HepG2 (cell line): ENCODE data around the gene NLRP5. TPM values are rescaled to one million over a fixed set of nuclear protein-coding genes. Genes with fewer than 3 reads are reported as not detected.

ENCODE experiments used
- ATAC-seq: fragments of 200-7000 bp; cut with Tn5 transposase; 3 replicates; pipeline ENCODE4 v1.9.1; 2020; ENCODE audit warnings: mild to moderate bottlenecking, moderate library complexity
- BruUV-seq: library from RNA; stranded (reverse); fragments of 400-500 nt; replicated peaks from 2 replicates; lab custom pipeline; 2021; lab: Mats Ljungman, UMichigan
- CTCF ChIA-PET: fragments of 300-600 bp; formaldehyde crosslinking; extraction: SDS; loops from one replicate; lab custom pipeline; 2021; ENCODE audit warnings: low total read pairs, inconsistent platforms, low intra/inter-chr PET ratio; lab: Yijun Ruan, JAX
- POLR2A ChIA-PET: fragments of 350-600 bp; sonication (Branson Sonifier 250); formaldehyde crosslinking; loops from one replicate; lab custom pipeline; 2020; ENCODE audit warnings: antibody characterized with exemption, inconsistent platforms; lab: Yijun Ruan, JAX
- DNase-seq: peaks from one replicate; pipeline ENCODE4 v3.0.0-alpha.2; 2015; ENCODE audit warnings: low spot score
- FAIRE-seq: peaks from 3 replicates; lab custom pipeline; 2011; peaks lifted over from hg19 to GRCh38; lab: Jason Lieb, UNC
- H2AFZ ChIP-seq: one replicate; pipeline ENCODE4 v1.6.1; 2011; ENCODE audit warnings: low read length, inconsistent platforms
- H3K27ac ChIP-seq: fragments of 300-600 bp; 3 replicates; pipeline ENCODE4 v1.8.0; 2011; ENCODE audit warnings: mixed run types, mild to moderate bottlenecking, mixed read lengths, low read length, inconsistent platforms; ENCODE audit not compliant: insufficient read depth; ENCODE audit errors: extremely low read length
- H3K27me3 ChIP-seq, 2 experiments: fragments of 200-600 bp in 1 of 2; 2 replicates in 1 of 2; 3 replicates in 1 of 2; pipeline versions ENCODE4 v1.6.0 to v1.8.0; 2011; ENCODE audit warnings: low read length in 2 of 2, mild to moderate bottlenecking in 2 of 2, moderate library complexity in 2 of 2, inconsistent platforms in 1 of 2; ENCODE audit not compliant: insufficient read depth in 2 of 2, control insufficient read depth in 1 of 2
- H3K36me3 ChIP-seq, 2 experiments: fragments of 200-600 bp in 1 of 2; replicated peaks in 1 of 2; 2 replicates in 1 of 2; 3 replicates in 1 of 2; pipeline versions ENCODE4 v1.5.1 to v1.8.0; 2011; ENCODE audit warnings: low read length in 2 of 2, inconsistent platforms in 1 of 2; ENCODE audit not compliant: insufficient read depth in 2 of 2, control insufficient read depth in 1 of 2
- H3K4me1 ChIP-seq: 2 replicates; pipeline ENCODE4 v1.5.1; 2012; ENCODE audit warnings: low read length, inconsistent platforms; ENCODE audit not compliant: insufficient read depth
- H3K4me2 ChIP-seq: 2 replicates; pipeline ENCODE4 v1.6.0; 2011; ENCODE audit warnings: low read depth, low read length, inconsistent platforms
- H3K4me3 ChIP-seq, 3 experiments: fragments of 200-600 bp in 1 of 3; sonication (generic), shearing (Covaris generic) in 1 of 3; replicated peaks in 1 of 3; 2 replicates each; pipeline ENCODE4 v1.5.1; 2011 to 2016; ENCODE audit warnings: low read length in 3 of 3, inconsistent platforms in 2 of 3, low read depth in 2 of 3, mild to moderate bottlenecking in 2 of 3, control low read depth in 1 of 3, mixed read lengths in 1 of 3; ENCODE audit not compliant: insufficient read depth in 1 of 3
- H3K79me2 ChIP-seq: one replicate; pipeline ENCODE4 v1.6.1; 2011; ENCODE audit warnings: low read length, inconsistent platforms; ENCODE audit not compliant: insufficient read depth
- H3K9ac ChIP-seq: 2 replicates; pipeline ENCODE4 v1.6.0; 2011; ENCODE audit warnings: mild to moderate bottlenecking, low read depth, low read length, inconsistent platforms; ENCODE audit not compliant: insufficient read depth
- H3K9me3 ChIP-seq: 2 replicates; pipeline ENCODE4 v1.5.1; 2012; ENCODE audit warnings: mild to moderate bottlenecking, low read length
- H4K20me1 ChIP-seq: 2 replicates; pipeline ENCODE4 v1.6.0; 2011; ENCODE audit warnings: inconsistent platforms, mild to moderate bottlenecking, low read length, moderate library complexity; ENCODE audit not compliant: insufficient read depth
- AGO2 ChIP-seq: fragments of 200-400 bp; formaldehyde crosslinking; optimal IDR thresholded peaks from 2 replicates; pipeline ENCODE3; 2017; ENCODE audit warnings: mild to moderate bottlenecking, low read depth, low read length, moderate library complexity
- AKAP8 ChIP-seq: sonication (generic); formaldehyde crosslinking; IDR thresholded peaks from 2 replicates; pipeline ENCODE4 v1.5.1; 2020; ENCODE audit warnings: mild to moderate bottlenecking, missing genetic modification reagents
- HDAC2 ChIP-seq: sonication (generic); formaldehyde crosslinking; IDR thresholded peaks from 2 replicates; pipeline ENCODE4 v1.4.0; 2020; ENCODE audit warnings: missing genetic modification reagents
- KDM3A ChIP-seq: IDR thresholded peaks from 2 replicates; pipeline ENCODE4 v1.6.1; 2018; ENCODE audit warnings: low read depth, missing compliant biosample characterization
- MXD3 ChIP-seq: IDR thresholded peaks from 2 replicates; pipeline ENCODE4 v1.6.1; 2016; ENCODE audit warnings: mild to moderate bottlenecking, missing biosample characterization, missing genetic modification reagents
- WGBS: methylation state at CpG from one replicate; pipeline ENCODE4 v1.1.6; 2017; ENCODE audit warnings: low lambda C conversion rate; 5-methylcytosine and 5-hydroxymethylcytosine counted together
- in situ Hi-C: cut with HindIII; loops from 2 replicates; pipeline ENCODE4 v1.10.0; 2017; ENCODE audit warnings: low pct_unique_long_range_greater_than_20kb; ENCODE audit not compliant: extremely low pct_ligation_motif_present
- intact Hi-C: fragments of 100-400 bp; cut with micrococcal nuclease; formaldehyde crosslinking; loops from one replicate; pipeline ENCODE4 v1.10.0; 2022; ENCODE audit not compliant: unreplicated experiment
- polyA plus RNA-seq, 8 experiments: library from polyadenylated mRNA; depleted of rRNA in 3 of 8; stranded (reverse) in 7 of 8; unstranded in 1 of 8; fragments of >200 nt; fragmentation: Illumina TruSeq in 4 of 8; extraction: Trizol in 4 of 8; gene quantifications; 2 replicates each; pipeline versions ENCODE4 v1.2.1 to v1.2.3, GENCODE V29; 2011 to 2016; ENCODE audit warnings: low read depth in 4 of 8, missing spikeins in 1 of 8, mixed read lengths in 1 of 8; ENCODE audit not compliant: insufficient read depth in 1 of 8
- total RNA-seq, 5 experiments: library from RNA; depleted of rRNA; stranded (reverse); fragments of >200 nt; fragmentation: Illumina TruSeq; extraction: Trizol; gene quantifications; 2 replicates each; pipeline ENCODE4 v1.2.3, GENCODE V29; 2016; ENCODE audit warnings: low read depth in 1 of 5

Gene NLRP5
- total and polyA plus RNA-seq, 2 of the 13 experiments (the other 11 are each of a cell fraction or from before 2014, with no cell fraction given), result not detected

GRCh38 chr19:56087647-56088496, 101.3 kb downstream of the NLRP5 start:
- Histone ChIP-seq H3K9me3 (0 out of 2 replicates have a peak, but pooled peaks cover 4% of the 10 kb centered on the region), H3K9ac (no peak overlapping the region), H3K4me2 (no peak overlapping the region), H3K4me3 (no peak overlapping the region), H3K27me3 (no peaks in the 10 kb centered on the region)
- ChIA-PET CTCF (no interaction called here), POLR2A (no interaction called here)
- FAIRE-seq, result no peak
- no peak for DNase-seq
- ATAC-seq, result no peak
- no TSS peak for BruUV-seq
- intact Hi-C loops, result no loop called here
- in situ Hi-C loops, result no loop called here
- 97% methylated on average over 100 of the region's 104 CpGs for WGBS
- TF ChIP-seq HDAC2 (CRISPR knock-in tag) (no peak), KDM3A (no peak), AKAP8 (CRISPR knock-in tag) (no peak)
- TF ChIP-seq, all 625 proteins: peak for 0
- peaks cover 38% of the 10 kb centered on the region for H4K20me1 ChIP-seq
- H2AFZ ChIP-seq, result no peak overlapping the region
- H3K79me2 ChIP-seq, result peaks cover 22% of the 10 kb centered on the region
- H3K36me3 ChIP-seq, result peaks cover 15 to 41% of the 10 kb centered on the region in 2 experiments
- H3K4me1 ChIP-seq, result no peaks in the 10 kb centered on the region
- H3K27ac ChIP-seq, result no peak overlapping the region

GRCh38 chr19:56088497-56089215, 102.1 kb downstream of the NLRP5 start:
- no peak overlapping the region for H3K27ac ChIP-seq
- peaks cover 43% of the 10 kb centered on the region for H4K20me1 ChIP-seq
- no peak for TF ChIP-seq MXD3 (CRISPR knock-in tag)
- TF ChIP-seq AGO2, result peak; percentile 56
- intact Hi-C loops, result no loop called here
- ChIA-PET POLR2A (no interaction called here), CTCF (no interaction called here)
- BruUV-seq, result no TSS peak
- H3K79me2 ChIP-seq, result peaks cover 30% of the 10 kb centered on the region
- no peak for DNase-seq
- WGBS, result 97% methylated on average over 42 of the region's 66 CpGs
- no peak for ATAC-seq
- FAIRE-seq, result no peak
- peaks cover 11% of the 10 kb centered on the region; the same call in 1 of the 2 replicates for H3K9me3 ChIP-seq
- no peak overlapping the region for H3K9ac ChIP-seq
- H3K36me3 ChIP-seq, result peaks cover 19 to 49% of the 10 kb centered on the region in 2 experiments
- in situ Hi-C loops, result no loop called here
- no peak overlapping the region for H3K4me3 ChIP-seq
- H3K4me1 ChIP-seq, result no peaks in the 10 kb centered on the region
- H3K4me2 ChIP-seq, result no peak overlapping the region
- no peak overlapping the region for H2AFZ ChIP-seq
- no peaks in the 10 kb centered on the region for H3K27me3 ChIP-seq
